Measurements from ENCODE around the gene GALNT6. TPM values are rescaled to one million over a fixed set of nuclear protein-coding genes. Genes with fewer than 3 reads are reported as not detected.

Gene GALNT6
- total RNA-seq, 1 donor from 2014 or later, result 32.4 TPM

GRCh38 chr12:51429700-51430099 lies 38.5 kb upstream of the GALNT6 start:
- no peak for DNase-seq (ENCODE audit: low read depth)
- H3K4me3 ChIP-seq (ENCODE audit: low read depth, low read length), result no peak overlapping the region
- no peak for TF ChIP-seq CTCF (conservative IDR thresholded peaks at IDR 0.05; ENCODE audit: low read depth, low read length)

GRCh38 chr12:51428256-51428655 lies 37.0 kb upstream of the GALNT6 start:
- DNase-seq (ENCODE audit: low read depth), result no peak

GRCh38 chr12:51424662-51425539 lies 33.7 kb upstream of the GALNT6 start, which contains the start of gene SLC4A8:
TSS of gene SLC4A8 (plus strand) at chr12:51424831. CDS start at chr12:51424988, 157 bp downstream.
- H3K4me3 ChIP-seq (ENCODE audit: low read depth, low read length), result peak within 1 kb of the TSS; percentile 61
- TF ChIP-seq CTCF (conservative IDR thresholded peaks at IDR 0.05; ENCODE audit: low read depth, low read length), result peak; percentile 80
- no peak for DNase-seq (ENCODE audit: low read depth)

More at GRCh38 chr12:51428256-51428655, 37.0 kb upstream of the GALNT6 start:
- H3K4me3 ChIP-seq (ENCODE audit: low read depth, low read length), result no peak overlapping the region
- no peak for TF ChIP-seq CTCF (conservative IDR thresholded peaks at IDR 0.05; ENCODE audit: low read depth, low read length)

- H3K4me3 ChIP-seq (ENCODE audit: low read depth, low read length), result peak overlapping the region; percentile 61
- DNase-seq (ENCODE audit: low read depth), result no peak
- TF ChIP-seq CTCF (conservative IDR thresholded peaks at IDR 0.05; ENCODE audit: low read depth, low read length), result no peak
Measured at GRCh38 chr12:51424094-51424661, 33.0 kb upstream of the GALNT6 start.

GRCh38 chr12:51421266-51421884 lies 30.2 kb upstream of the GALNT6 start:
- no peak for DNase-seq (ENCODE audit: low read depth)
- H3K4me3 ChIP-seq (ENCODE audit: low read depth, low read length), result no peak overlapping the region
- TF ChIP-seq CTCF (conservative IDR thresholded peaks at IDR 0.05; ENCODE audit: low read depth, low read length), result peak; percentile 82

GRCh38 chr12:51419425-51420193 lies 28.4 kb upstream of the GALNT6 start:
- no peak overlapping the region for H3K4me3 ChIP-seq (ENCODE audit: low read depth, low read length)
- no peak for DNase-seq (ENCODE audit: low read depth)
- no peak for TF ChIP-seq CTCF (conservative IDR thresholded peaks at IDR 0.05; ENCODE audit: low read depth, low read length)

All from epithelial cell of proximal tubule (primary cell).